HPDE6-E6E7 (cell line): ENCODE results near the gene AGMO.

Experiments used
- DNase-seq: peaks from one replicate; pipeline ENCODE4 v3.0.0; 2011; ENCODE audit warnings: missing footprints; ENCODE audit errors: extremely low spot score

AGMO gene

DNA sequence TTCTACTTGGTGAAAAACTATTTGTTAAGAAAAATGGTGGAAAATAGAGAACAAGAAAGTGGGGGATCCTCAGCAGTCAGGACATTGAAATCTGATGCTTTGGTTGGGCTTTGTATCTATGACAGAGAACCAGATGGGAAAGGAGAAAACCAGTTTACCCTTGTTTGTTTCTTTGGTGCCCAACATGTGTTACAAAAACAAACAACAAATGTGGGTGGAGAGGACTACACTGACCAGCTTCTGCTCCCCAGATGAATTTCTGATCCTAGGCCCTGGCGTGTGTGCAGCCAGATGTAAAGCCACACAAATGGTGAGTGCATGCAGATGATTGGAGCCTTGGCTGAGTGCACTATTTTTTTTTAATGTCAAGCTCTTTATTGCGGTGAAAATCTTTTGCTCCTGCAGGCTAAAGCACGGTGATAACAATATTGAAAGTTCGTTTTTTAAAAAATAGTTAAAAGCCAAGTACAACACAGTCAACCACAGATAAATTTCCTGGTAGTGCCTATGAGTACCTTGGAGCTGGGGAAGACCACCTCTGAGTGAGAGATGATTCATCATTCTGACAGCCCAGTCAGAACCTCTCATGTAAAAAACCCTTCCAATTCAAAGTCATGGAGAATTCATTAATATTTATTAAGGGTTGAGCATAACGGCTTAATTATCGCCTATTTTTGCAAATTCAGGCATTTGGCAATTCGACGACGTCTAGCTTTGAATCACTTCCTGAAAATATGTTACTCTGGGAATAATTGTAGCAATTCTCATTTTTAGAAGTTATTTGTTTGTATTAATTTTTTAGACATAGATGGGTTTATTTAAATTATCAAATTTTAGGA lies 163.7 kb downstream of the AGMO start:
- DNase-seq = no peak

DNA sequence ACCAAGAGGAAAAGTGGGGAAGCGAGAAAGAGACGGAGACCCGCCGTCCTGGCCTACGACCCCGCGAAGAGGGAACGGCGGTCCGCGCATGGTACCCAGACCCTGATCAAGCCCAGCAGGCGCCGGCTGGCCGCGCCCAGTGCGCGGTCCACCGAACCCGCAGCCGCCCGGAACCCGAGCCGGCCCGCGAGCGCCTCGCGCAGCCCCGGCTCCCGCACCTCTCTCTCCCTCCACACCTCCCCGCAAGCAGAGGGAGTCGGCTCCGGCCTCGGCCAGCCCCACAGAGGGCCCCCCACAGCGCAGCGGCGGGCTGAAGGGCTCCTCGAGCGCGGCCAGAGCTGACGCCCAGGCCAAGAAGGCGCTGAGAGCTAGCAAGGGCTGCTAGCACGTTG lies 164.7 kb downstream of the AGMO start:
- no peak for DNase-seq

DNA sequence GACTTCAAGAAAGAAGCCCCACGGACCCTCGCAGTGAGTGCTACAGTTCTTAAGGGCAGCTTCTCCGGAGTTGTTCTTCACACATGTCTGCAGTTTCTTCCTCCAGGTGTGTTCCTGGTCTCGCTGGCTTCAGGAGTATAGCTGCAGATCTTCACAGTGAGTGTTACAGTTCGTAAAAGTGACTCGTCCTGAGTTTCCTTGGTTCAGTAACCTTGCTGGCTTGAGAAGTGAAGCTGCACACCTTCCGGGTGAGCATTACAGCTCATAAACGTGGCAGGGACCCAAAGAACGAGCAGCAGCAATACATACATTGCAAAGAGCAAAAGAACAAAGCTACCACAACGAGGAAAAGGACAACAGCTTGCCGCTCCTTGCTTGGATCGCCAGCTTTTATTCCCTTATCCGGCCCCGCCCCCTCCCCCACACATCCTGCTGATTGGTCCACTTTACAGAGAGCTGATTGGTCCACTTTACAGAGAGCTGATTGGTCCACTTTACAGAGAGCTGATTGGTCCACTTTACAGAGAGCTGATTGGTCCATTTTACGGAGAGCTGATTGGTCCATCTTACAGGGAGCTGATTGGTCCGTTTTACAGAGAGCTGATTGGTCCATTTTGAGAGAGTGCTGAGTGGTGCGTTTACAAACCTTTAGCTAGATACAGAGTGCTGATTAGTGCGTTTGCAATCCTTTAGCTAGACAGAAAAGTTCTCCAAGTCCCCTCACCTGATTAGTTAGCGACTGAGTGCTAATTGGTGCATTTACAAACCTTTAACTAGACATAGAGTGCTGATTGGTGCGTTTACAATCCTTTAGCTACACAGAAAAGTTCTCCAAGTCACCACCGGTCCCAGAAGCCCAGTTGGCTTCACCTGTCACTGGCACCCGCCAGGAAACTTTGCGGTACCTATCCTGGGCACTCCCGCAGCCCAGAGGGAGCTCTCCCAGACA lies 165.3 kb downstream of the AGMO start:
- no peak for DNase-seq

DNA sequence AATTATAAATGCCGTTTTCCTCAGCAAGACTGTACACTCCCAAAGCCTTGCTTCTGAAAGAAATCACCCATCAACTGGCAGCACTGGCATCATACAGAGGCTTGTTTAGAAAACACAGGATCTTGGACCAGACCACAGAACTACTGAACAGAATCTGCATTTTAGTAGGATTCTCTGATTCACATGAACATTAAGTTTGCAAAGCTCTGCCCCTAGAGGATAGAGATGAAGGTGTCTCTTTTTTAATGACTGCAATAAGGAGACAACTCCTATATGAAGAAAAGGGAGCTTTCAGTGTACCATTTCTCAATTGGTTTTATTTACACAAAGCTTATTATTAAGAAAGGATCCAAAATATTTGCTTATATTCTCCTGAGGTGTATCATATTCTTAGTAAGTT lies 172.7 kb downstream of the AGMO start:
- no peak for DNase-seq

DNA sequence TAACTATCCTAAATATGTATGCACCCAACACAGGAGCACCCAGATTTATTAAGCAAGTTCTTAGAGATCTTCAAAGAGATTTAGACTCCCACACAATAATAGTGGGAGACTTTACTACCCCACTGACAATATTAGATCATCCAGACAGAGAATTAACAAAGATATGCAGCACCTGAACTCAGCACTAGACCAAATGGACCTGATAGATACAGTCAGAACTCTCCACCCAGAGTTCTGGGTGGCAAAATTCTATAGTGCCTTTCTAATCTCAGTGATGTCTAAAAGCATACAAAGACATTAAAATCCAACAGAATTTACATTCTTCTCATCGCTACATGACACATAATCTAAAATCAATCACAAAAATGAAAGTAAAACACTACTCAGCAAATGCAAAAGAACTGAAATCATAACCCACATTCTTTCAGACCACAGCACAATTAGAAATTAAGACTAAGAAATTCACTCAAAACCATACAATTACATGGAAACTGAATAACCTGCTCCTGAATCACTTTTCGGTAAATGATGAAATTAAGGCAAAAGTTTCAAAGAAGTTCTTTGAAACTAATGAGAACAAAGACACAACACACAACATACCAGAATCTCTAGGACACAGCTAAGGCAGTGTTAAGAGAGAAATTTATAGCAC lies 183.2 kb downstream of the AGMO start:
- DNase-seq = no peak

DNA sequence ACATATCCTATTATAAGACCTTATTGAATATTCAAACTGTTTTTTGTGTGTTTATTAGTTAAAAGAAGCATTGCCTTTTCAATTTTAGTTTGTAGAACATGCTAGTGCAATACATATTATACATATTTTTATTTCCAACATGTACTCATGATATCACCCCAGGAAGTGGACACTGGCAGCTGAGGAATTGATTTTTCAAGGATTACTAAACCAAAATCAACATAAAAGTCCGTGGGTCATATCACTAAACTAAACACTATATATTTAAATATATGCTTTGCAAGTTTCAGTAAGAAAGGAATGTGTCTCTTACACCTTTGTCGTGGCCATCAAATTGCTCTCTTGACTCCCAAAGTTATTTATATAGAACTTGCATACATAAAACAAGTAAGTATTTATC lies 185.2 kb downstream of the AGMO start:
- DNase-seq = no peak

DNA sequence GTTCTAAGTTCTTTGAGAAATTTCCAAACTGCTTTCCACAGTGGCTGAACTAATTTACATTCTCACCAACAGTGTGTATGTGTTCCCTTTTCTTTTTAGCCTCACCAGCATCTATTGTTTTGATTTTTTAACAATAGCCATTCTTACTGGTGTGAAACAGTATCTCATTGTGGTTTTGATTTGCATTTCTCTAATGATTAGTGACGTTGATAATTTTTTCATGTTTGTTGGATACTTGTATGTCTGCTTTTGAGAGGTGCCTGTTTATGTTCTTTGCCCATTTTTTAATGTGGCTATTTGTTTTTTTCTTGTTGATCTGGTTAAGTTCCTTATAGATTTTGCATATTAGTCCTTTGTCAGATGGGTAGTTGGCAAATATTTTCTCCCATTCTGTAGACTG lies 191.4 kb downstream of the AGMO start:
- no peak for DNase-seq

DNA sequence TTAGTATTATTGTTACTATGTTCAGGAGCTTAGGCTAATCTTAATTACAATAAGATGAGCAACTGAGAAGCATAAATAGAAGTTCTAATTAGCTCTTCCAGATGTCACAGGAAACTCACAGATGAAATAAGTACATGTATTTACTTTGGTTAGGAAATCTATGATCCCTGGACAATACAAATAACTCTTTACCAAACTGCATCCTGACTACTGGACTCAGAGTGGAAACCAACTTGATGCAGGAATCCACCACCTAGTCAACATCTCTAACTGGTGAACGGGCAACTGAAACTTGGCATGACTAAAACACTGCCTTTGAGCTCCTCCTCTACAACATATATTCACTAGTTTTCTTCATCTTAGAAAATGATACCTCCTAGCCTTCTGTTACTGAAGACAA lies 193.2 kb downstream of the AGMO start:
- DNase-seq = no peak

DNA sequence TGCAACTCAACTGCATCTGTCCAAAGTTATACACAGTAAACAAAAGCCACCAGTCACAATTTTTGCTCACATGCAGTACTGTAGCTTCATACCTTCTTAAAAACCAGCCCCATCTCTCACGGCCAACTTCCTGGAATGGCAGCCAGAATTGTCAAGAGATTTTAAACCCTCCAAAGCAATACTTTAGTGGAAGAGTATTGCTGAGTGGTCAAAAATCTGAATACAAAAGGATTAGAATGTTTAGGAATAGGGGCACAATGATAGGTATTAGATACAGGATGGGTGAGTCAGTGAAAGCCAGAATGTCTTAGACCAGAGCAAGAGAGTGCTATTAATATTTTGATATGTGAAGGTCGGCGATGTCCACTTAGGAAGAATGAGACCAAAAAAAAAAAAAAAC lies 193.9 kb downstream of the AGMO start:
- DNase-seq = no peak

DNA sequence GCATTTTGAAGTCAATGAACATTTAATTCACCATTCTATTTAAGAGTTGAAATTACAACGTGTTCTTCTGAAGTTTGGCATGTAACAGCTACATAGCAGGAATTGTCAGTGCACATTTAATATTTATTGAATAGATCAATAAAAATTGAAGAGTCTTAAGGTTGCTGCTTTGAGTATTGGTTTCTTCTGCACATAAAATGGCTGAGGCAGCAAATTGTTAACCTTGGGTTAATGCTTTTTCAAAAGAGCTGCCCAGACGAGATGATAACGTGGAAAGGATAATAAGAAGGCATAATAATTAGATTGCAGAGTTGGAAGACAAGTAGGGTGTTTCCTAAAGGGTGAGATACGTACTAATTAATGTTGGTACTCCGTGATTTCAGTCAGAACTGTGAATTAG lies 203.7 kb downstream of the AGMO start:
- no peak for DNase-seq

DNA sequence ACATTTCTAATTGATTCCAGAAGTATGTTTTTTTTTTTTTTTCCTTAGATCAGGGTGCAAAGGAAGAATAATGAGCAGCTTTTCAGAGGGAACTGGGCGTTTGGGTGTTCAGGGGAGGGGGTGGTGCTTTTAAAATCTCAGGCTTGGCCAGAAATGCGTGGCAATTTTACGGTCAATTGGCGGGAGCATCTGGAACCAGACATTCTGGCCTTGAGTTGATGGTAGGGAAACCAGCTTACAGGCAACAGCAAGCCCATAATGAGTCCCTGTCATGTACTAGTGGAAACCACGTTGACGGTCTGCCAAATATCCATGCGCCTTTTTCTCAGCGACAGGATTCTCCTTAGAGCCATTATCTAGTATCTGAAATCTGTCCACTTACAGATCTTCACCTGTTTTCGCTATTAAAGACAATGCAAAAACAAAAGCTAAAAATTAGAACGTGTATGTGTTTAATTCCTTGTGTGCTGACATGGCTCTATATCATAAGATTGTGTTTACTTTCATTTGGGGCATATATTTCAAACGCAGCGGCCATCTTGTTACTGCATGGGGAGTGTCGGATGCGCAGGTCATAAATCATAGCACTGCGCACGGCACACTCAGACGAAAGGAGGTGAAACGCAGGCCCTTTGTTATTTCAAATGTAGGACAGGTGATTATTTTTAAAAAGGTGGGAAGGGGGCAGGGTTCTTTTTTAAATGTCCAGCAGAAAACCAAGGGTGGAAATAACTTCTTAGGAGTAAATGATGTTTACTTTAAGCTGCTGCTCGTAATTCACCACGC lies 209.2 kb downstream of the AGMO start:
- no peak for DNase-seq

DNA sequence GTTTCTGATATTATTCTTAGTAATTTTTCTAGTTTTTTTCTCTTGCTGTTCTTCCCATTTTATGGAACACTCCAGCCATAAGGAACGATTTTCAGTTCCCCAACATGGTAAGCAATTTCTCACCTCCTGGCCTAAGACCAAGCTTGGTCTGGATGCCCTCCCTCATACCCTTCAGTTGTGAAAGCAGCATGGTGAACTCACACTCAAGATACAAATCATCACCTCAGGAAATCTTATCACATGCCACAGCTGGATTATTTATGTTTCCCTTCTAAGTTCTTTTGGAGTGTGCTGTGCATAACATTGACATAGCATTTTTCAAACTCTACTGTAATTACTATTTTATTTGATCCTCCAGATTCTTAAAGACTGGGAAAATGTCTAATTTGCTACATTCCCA lies 216.6 kb downstream of the AGMO start:
- no peak for DNase-seq

DNA sequence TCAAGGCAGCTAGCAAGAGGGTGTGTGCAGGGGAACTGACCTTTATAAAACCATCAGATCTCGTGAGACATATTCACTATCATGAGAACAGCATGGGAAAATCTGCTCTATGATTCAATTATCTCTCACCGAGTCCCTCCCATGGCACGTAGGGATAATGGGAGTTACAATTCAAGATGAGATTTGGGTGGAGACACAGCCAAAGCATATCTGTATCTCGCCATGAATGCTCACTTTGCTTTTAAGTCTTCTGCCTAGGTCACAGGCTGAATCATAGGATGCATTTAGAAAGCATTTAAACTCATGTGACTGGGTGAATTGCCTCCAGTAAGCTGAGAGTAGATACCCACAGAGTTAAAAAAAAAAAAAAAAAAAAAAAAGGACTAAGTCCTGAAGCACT lies 220.0 kb downstream of the AGMO start:
- no peak for DNase-seq

DNA sequence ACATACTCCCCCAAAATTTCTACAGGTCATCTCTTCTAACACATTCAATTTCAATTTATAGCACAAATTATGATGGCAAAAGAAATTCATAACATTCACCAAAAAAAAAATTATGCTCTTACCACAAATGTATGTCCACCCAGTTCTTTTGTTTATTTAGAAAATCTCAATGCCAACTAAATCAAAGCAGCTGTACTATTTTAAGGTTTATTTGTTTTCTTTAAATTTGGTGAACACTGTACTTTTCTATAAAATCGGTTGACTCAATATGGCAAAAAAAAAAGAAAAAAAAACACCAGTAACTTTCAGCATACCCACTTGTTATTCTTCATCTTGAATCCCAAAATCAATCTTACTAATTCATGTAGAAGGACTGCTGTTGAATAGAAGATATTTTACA lies 225.7 kb downstream of the AGMO start:
- no peak for DNase-seq

DNA sequence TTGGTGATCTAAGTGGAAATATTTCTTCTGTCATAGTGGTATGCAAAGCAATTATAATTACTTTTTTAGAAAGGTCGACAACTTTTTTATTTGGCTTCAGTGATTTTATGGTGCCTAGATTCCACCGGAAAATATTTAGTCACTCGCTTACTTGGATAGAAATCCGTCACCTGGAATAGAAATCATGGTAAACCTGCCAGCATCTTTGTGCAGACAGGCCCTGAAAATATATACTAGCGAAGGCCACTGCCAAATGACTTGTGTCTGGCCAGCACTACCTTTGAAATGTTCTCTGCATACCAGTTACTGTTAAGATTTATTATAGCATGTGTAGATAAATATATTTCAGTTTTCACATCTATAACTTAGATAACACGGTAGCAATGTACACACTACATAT lies 226.4 kb downstream of the AGMO start:
- DNase-seq = no peak

DNA sequence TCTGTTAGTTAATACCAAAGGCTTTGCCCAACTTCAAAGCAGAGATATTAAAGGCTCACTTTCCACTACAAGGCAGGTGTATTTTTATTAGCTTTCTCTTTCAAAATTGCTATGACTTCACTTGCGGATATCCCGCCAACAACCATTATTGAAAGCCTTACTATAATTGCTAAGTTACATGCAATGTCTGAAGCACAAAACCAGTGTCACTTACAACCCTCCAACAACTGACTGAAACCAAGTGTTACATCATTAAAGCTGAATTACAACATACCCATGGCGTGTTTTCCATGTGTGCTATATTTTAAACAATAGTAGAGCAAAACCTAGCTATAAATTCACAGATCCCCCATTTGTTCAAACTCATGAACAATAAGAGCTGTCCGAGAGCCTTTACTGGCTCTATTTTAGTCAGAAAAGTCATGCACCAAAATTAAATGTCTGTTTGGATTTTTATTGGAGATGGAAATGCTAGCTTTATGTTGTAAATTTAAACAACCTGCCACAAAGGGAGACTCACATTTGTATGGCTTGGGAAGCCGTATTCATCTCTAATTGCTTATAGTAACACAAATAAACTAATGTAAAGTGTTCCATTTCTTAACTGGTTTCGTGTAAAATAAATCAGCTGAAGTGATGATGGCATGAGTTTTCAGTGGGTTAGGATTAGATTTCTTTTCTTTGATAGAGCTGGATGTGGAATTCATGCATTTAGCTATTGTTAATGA lies 227.1 kb downstream of the AGMO start:
- DNase-seq = no peak

DNA sequence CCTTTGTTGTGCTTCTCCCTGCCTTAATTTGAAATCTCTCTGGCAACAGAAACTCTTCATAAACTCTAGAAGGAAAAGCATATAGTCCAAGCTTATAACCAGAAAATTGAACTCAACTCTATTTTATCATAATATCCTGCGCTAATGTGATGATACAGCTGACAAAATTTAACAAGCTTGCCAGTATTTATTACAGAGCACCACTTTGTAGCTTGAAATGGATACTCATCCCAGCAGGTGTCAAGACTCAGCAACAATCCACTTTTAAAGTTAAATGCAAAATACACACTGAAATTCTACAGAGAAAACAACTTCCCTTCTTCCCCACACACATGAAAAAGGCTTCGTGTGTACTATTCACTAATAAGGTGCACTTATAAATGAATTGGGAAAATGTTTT lies 228.9 kb downstream of the AGMO start:
- no peak for DNase-seq

DNA sequence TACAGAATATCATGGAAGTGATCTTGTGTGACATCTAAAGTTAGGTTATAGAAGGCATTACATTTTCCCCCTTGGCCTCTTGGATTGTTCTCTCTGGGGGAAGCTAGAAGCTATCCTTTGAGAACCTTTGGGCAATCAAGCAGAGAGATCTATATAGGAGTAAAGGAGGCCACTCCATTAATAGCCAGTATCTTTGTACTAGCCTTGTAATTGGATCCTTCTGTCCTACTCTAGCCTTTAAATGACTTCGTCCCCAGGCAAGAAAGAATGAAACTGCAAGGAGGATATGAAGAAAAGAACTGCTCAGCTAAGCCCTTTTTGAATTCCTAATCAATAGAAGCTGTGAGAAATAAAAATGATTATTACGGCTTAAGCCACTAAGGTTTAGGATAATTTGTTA lies 230.9 kb downstream of the AGMO start:
- DNase-seq = no peak

DNA sequence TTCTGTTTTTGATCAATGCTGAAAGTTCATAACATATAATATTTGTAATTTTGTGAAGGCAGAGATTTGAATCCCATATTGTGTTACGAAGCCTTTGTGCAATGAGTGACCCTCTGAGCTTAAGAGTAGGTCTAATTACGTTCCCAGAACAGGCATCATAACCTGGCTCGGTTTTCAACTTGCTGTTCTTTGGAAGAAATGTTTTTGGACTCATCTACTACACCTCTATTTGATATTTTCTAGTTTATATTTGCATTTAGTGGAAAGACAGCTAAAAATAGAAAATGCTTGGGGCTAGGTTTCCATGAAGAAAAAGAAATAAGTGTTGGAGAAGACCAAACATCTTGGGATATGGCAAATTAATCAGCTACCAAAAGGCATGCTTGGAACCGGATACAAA lies 234.8 kb downstream of the AGMO start:
- DNase-seq = no peak

DNA sequence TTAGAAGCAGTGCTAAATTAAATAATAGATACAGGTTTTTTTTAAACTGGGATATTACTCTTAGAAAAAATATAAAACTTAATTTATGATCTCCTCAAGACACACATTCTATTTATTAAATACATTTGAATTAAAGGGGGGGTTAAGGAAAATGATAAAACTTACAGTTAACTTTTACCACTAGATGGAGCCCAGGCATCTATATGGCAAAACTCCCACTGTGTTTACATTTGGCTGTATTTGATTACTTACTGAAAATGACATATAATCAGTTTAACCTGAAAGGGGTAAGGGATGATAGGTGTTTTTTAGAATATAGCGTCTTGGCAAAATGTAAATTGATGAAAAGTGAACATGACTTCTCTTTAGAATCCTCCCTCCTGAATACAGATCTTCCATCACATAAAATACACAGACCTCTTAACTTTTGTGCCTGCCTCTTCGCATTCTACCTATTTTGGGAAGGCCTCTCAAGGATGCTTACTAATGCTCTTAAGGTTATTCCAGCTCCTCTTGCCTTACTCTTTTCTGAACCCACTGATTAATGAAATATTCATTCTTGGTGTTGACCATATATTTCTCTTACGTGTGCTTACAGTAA lies 235.7 kb downstream of the AGMO start:
- DNase-seq = no peak

DNA sequence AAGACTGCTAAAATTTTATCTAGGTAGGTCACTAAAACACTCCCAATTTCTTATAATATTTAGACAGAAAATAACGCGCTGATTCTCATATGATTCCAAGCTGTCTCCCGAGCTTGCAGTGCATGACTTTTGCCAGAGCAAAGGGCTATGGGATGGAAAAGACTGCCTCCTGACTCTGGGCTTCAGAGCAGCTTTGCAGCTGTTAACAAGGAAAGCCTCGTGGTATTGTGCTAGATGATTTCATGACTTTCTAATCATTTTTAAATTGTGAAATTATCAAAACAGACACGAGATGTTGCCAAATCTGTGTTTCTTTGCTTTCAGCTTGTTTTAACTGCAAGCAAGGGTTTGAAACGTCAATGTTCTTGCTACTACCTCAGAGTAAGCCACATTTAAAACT lies 238.3 kb downstream of the AGMO start:
- DNase-seq = no peak
